KMS-11 (cell line): ENCODE results near the gene ZNF213.

Source experiments
- H2AFZ ChIP-seq: fragments of 200-600 bp; sonication (generic); 2 replicates; pipeline ENCODE4 v1.6.1; 2016; ENCODE audit warnings: antibody characterized with exemption, mixed run types, low read depth
- H3K27ac ChIP-seq: fragments of 200-600 bp; sonication (generic); 2 replicates; pipeline ENCODE4 v1.6.1; 2016; ENCODE audit warnings: mild to moderate bottlenecking, mixed run types
- H3K27me3 ChIP-seq: fragments of 200-600 bp; sonication (generic); 2 replicates; pipeline ENCODE4 v1.6.1; 2017; ENCODE audit warnings: mild to moderate bottlenecking, low read depth, mixed run types, moderate library complexity; ENCODE audit not compliant: insufficient read depth
- H3K36me3 ChIP-seq: fragments of 200-600 bp; sonication (generic); 2 replicates; pipeline ENCODE4 v1.6.1; 2017; ENCODE audit warnings: mild to moderate bottlenecking, mixed run types; ENCODE audit not compliant: insufficient read depth
- H3K4me1 ChIP-seq: fragments of 200-600 bp; sonication (generic); 2 replicates; pipeline ENCODE4 v1.6.1; 2016; ENCODE audit warnings: mild to moderate bottlenecking, low read depth, mixed run types; ENCODE audit not compliant: poor library complexity, severe bottlenecking
- H3K4me2 ChIP-seq: fragments of 200-600 bp; sonication (generic); 2 replicates; pipeline ENCODE4 v1.7.0; 2016; ENCODE audit warnings: mild to moderate bottlenecking, mixed run types
- H3K4me3 ChIP-seq: fragments of 200-600 bp; sonication (generic); IDR thresholded peaks from 2 replicates; pipeline ENCODE4 v1.6.1; 2017; ENCODE audit warnings: low read depth, low read length, mixed read lengths; ENCODE audit not compliant: insufficient read depth
- H3K79me2 ChIP-seq: fragments of 200-600 bp; sonication (generic); 2 replicates; pipeline ENCODE4 v1.6.1; 2016; ENCODE audit warnings: low read depth, mixed run types; ENCODE audit not compliant: insufficient read depth
- H3K9ac ChIP-seq: fragments of 200-600 bp; sonication (generic); 2 replicates; pipeline ENCODE4 v1.6.1; 2016; ENCODE audit warnings: mild to moderate bottlenecking, mixed run types
- H4K20me1 ChIP-seq: fragments of 200-600 bp; sonication (generic); 2 replicates; pipeline ENCODE4 v1.6.1; 2016; ENCODE audit warnings: mild to moderate bottlenecking, mixed run types; ENCODE audit not compliant: insufficient read depth
- TF ChIP-seq, protein P1 (sequence below): fragments of 200-600 bp; sonication (generic); conservative IDR thresholded peaks from 2 replicates; pipeline ENCODE4 v1.6.1; 2017; ENCODE audit warnings: low read depth, mild to moderate bottlenecking, antibody characterized with exemption, low read length, moderate library complexity, mixed read lengths

ZNF213 gene

DNA sequence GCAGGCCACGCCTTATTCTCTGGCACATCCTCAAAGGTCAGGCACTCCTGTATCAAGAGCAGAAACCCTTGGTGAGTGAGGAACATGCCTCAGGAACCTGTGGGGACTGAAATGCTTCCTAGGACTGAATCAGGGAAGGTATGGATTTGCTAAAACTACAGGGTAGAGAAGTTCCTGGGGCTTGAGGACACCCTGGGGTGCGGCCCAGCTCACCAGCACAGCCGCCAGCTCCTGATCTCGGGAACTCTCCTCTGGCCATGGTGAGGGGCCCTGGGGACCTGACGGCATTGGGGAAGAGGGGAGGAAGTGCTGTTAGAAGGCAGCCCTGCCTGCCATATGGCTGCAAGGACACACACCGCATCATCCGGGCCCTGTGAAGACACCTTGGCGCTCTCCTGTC is 43.3 kb upstream of the ZNF213 start:
- H3K27me3 ChIP-seq = peaks cover 34% of the 10 kb centered on the region
- H3K4me1 ChIP-seq = peaks cover 10% of the 10 kb centered on the region
- H3K79me2 ChIP-seq = no peaks in the 10 kb centered on the region
- no peak overlapping the region for H3K4me3 ChIP-seq
- TF ChIP-seq, protein P1, sequence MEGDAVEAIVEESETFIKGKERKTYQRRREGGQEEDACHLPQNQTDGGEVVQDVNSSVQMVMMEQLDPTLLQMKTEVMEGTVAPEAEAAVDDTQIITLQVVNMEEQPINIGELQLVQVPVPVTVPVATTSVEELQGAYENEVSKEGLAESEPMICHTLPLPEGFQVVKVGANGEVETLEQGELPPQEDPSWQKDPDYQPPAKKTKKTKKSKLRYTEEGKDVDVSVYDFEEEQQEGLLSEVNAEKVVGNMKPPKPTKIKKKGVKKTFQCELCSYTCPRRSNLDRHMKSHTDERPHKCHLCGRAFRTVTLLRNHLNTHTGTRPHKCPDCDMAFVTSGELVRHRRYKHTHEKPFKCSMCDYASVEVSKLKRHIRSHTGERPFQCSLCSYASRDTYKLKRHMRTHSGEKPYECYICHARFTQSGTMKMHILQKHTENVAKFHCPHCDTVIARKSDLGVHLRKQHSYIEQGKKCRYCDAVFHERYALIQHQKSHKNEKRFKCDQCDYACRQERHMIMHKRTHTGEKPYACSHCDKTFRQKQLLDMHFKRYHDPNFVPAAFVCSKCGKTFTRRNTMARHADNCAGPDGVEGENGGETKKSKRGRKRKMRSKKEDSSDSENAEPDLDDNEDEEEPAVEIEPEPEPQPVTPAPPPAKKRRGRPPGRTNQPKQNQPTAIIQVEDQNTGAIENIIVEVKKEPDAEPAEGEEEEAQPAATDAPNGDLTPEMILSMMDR = no peak
- no peak overlapping the region for H2AFZ ChIP-seq
- no peaks in the 10 kb centered on the region for H4K20me1 ChIP-seq
- H3K9ac ChIP-seq = no peak overlapping the region
- H3K27ac ChIP-seq = no peak overlapping the region
- H3K4me2 ChIP-seq = no peak overlapping the region
- H3K36me3 ChIP-seq = no peaks in the 10 kb centered on the region

DNA sequence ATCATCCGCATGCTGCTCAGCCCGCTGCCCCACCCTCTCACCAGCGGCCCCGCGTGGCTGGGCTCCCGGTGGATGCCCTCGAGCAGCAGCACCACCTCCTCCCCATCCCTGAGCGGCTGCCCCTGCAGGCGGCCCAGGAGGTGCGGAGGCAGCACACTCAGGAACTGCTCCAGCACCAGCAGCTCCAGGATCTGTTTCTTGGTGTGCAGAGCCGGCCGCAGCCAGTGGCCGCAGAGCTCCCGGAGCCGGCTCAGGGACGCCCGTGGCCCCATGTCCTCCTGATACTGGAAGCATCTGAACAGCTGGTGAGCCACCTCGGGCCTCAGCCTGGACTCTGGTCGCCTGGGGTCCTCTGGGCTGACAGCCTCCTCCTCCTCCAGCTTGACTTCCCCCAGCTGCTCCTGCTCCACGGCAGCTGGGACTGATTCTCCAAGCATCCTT is 42.3 kb upstream of the ZNF213 start:
- no peak overlapping the region for H3K9ac ChIP-seq
- H4K20me1 ChIP-seq = no peaks in the 10 kb centered on the region
- H3K79me2 ChIP-seq = no peaks in the 10 kb centered on the region
- H3K27me3 ChIP-seq = peaks cover 35% of the 10 kb centered on the region
- no peak overlapping the region for H3K4me3 ChIP-seq
- H3K4me2 ChIP-seq = no peak overlapping the region
- H3K36me3 ChIP-seq = no peaks in the 10 kb centered on the region
- H3K27ac ChIP-seq = no peak overlapping the region
- no peak overlapping the region for H2AFZ ChIP-seq
- TF ChIP-seq, protein P1 = no peak
- peaks cover 10% of the 10 kb centered on the region for H3K4me1 ChIP-seq

DNA sequence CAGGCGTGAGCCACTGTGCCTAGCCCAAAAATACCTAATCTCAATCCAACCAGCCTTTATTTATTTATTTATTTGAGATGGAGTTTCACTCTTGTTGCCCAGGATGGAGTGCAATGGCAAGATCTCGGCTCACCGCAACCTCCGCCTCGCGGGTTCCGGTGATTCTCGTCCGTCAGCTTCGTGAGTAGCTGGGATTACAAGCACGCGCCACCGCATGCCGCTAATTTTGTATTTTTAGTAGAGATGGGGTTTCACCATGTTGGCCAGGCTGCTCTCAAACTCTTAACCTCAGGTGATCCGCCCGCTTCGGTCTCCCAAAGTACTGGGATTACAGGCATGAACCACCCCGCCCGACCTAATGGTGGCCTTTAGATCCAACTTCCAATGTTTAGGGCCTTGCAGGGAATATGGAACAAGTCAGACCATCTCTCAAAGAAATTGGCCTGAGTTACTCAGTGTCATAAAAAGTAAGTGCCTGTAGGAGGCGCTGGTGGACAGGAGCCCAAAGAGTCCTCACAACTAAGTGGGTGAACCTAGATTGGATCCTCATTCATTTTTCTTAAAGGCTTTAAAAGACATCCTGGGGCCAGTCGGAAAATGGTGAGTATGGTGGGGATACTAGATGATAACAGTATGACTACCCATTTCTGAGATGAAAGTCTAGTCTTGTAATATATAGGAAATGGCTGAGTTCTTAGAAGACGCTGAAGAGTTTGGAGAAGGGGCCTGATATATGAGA is 40.4 kb upstream of the ZNF213 start:
- Histone ChIP-seq H3K4me1 (peaks cover 10% of the 10 kb centered on the region), H2AFZ (no peak overlapping the region), H3K27ac (no peak overlapping the region), H3K79me2 (no peaks in the 10 kb centered on the region), H3K36me3 (no peaks in the 10 kb centered on the region), H3K9ac (no peak overlapping the region), H3K4me2 (no peak overlapping the region), H3K4me3 (no peak overlapping the region), H4K20me1 (no peaks in the 10 kb centered on the region), H3K27me3 (peaks cover 38% of the 10 kb centered on the region)
- TF ChIP-seq, protein P1 = peak; percentile 89

DNA sequence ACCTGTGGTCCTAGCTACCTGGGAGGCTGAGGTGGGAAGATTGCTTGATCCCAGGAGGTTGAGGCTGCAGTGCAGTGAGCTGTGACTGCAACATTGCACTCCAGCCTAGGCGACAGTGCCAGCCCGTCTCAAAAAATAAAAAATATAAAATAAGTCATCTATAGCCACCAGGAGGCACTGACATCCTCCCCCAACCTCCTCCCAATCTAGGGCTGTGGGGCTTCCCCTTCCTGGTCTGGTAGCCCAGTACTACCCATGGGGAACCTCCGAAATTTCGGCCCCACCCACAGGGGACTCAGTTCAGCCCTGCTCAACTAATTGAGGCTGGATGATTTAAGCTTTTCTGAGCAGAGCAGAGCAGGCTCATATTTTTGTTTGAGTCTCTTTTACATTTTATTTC is 39.0 kb upstream of the ZNF213 start:
- Histone ChIP-seq H3K27me3 (peaks cover 31% of the 10 kb centered on the region), H3K4me1 (peaks cover 15% of the 10 kb centered on the region), H4K20me1 (no peaks in the 10 kb centered on the region), H3K27ac (no peak overlapping the region), H3K36me3 (no peaks in the 10 kb centered on the region), H3K4me2 (peak overlapping the region; percentile 21; the same call in 1 of the 2 replicates), H2AFZ (no peak overlapping the region), H3K9ac (no peak overlapping the region), H3K79me2 (no peaks in the 10 kb centered on the region), H3K4me3 (no peak overlapping the region)
- TF ChIP-seq, protein P1 = peak; percentile 47
